ENCODE data around the gene TSPAN16. TPM values are rescaled to one million over a fixed set of nuclear protein-coding genes. Genes with fewer than 3 reads are reported as not detected.

TSPAN16 gene
- total RNA-seq, 1 donor from 2014 or later: not detected

DNA sequence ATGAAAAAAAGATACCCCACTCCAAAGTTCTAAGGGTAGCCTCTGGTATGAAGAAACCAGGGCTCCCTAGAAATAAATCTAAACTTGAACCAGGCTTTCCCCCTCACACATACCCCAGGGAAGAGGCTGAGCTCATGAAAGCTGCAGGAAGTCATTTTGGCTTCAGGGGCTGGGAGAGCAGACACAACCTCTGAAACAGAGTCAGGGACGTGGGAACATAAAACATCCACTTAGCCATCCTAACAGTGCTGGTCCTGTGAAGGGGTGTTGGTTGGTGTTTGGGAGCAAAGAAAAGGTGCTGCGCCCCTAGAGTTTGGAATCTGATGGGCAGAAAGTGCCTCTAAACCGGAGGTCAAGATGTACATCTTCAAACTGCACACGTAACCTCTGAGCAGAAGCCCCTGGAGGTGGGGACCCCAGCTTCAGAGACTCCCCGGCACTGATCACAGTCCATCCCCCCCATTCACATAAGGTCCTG is 27.7 kb downstream of the TSPAN16 start:
- H3K27ac Mint-ChIP-seq (ENCODE audit: unreplicated experiment): no peak overlapping the region
- TF ChIP-seq CTCF (IDR thresholded peaks at IDR 0.05; ENCODE audit: insufficient read depth, low read depth, low read length) (no peak), EZH2 (IDR thresholded peaks at IDR 0.05; ENCODE audit: insufficient read depth, low read length) (no peak)
- H3K27ac ChIP-seq (ENCODE audit: low read depth, low read length): no peak overlapping the region

DNA sequence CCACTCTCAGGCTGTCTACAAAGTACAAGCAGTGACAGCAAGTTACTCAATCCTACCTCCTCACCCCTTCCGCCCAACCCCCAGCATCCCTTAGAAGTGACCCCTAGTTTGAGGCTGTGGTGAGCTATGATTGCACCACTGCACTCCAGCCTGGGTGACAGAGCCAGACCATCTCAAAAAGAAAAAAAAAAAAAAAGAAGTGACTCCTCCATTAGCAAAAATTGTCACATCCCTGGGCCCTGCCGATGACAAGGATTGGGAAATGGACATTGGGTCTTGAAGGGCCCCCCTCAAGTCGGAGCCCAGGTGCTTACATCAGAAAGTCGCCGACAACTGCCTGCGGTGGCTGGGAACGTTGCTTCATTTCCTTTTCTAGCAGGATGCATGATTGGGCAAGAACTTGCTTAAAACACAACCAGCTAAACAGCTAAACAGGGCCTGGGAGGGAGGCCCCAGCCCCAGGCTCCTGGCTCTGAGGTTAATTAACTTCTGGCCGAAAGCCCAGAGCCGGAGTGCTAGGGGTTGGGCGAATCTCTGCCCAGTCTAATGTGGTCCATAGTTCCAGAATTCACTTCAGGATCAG is 28.2 kb downstream of the TSPAN16 start:
- no peak overlapping the region for H2AFZ ChIP-seq (ENCODE audit: low read depth, low read length)
- no peaks in the 10 kb centered on the region for H3K9me3 ChIP-seq (ENCODE audit: insufficient read depth, low read depth, low read length)
- H3K27ac ChIP-seq (ENCODE audit: low read depth, low read length): no peak overlapping the region
- TF ChIP-seq EZH2 (IDR thresholded peaks at IDR 0.05; ENCODE audit: insufficient read depth, low read length) (no peak), CTCF (IDR thresholded peaks at IDR 0.05; ENCODE audit: insufficient read depth, low read depth, low read length) (no peak)
- H3K27me3 Mint-ChIP-seq (ENCODE audit: low read depth, unreplicated experiment): peaks cover 1% of the 10 kb centered on the region
- DNase-seq (ENCODE audit: low read depth) (peak; percentile 85), FAIRE-seq (no peak)
- H3K9ac ChIP-seq (ENCODE audit: low read length): no peak overlapping the region
- no peak overlapping the region for H3K4me3 Mint-ChIP-seq (ENCODE audit: unreplicated experiment)
- H3K36me3 Mint-ChIP-seq (ENCODE audit: low read depth, unreplicated experiment): no peaks in the 10 kb centered on the region
- H3K36me3 ChIP-seq (ENCODE audit: insufficient read depth, low read length): no peaks in the 10 kb centered on the region
- H4K20me1 ChIP-seq (ENCODE audit: insufficient read depth, low read length): no peaks in the 10 kb centered on the region
- no peaks in the 10 kb centered on the region for H3K9me3 Mint-ChIP-seq (ENCODE audit: unreplicated experiment)
- H3K79me2 ChIP-seq (ENCODE audit: insufficient read depth, low read length): no peaks in the 10 kb centered on the region
- H3K4me1 ChIP-seq (ENCODE audit: insufficient read depth, low read length): peaks cover 11% of the 10 kb centered on the region
- H3K27me3 ChIP-seq (ENCODE audit: insufficient read depth, low read length): no peaks in the 10 kb centered on the region
- H3K4me1 Mint-ChIP-seq (ENCODE audit: low read depth, unreplicated experiment): peaks cover 2% of the 10 kb centered on the region
- peak overlapping the region; percentile 71 for H3K4me2 ChIP-seq (ENCODE audit: low read length)
- H3K4me3 ChIP-seq (ENCODE audit: insufficient read depth, low read depth, low read length): no peak overlapping the region
- H3K27ac Mint-ChIP-seq (ENCODE audit: unreplicated experiment): no peak overlapping the region

More for the DNA sequence above, 27.7 kb downstream of the TSPAN16 start:
- Histone ChIP-seq H3K4me2 (ENCODE audit: low read length) (peak overlapping the region; percentile 71), H3K4me1 (ENCODE audit: insufficient read depth, low read length) (peaks cover 11% of the 10 kb centered on the region), H3K9ac (ENCODE audit: low read length) (no peak overlapping the region), H4K20me1 (ENCODE audit: insufficient read depth, low read length) (no peaks in the 10 kb centered on the region), H3K36me3 (ENCODE audit: insufficient read depth, low read length) (no peaks in the 10 kb centered on the region), H2AFZ (ENCODE audit: low read depth, low read length) (no peak overlapping the region), H3K9me3 (ENCODE audit: insufficient read depth, low read depth, low read length) (no peaks in the 10 kb centered on the region), H3K79me2 (ENCODE audit: insufficient read depth, low read length) (no peaks in the 10 kb centered on the region), H3K4me3 (ENCODE audit: insufficient read depth, low read depth, low read length) (no peak overlapping the region), H3K27me3 (ENCODE audit: insufficient read depth, low read length) (no peaks in the 10 kb centered on the region)
- H3K36me3 Mint-ChIP-seq (ENCODE audit: low read depth, unreplicated experiment): no peaks in the 10 kb centered on the region
- DNase-seq (ENCODE audit: low read depth) (no peak), FAIRE-seq (no peak)
- peaks cover 2% of the 10 kb centered on the region for H3K4me1 Mint-ChIP-seq (ENCODE audit: low read depth, unreplicated experiment)
- peaks cover 1% of the 10 kb centered on the region for H3K27me3 Mint-ChIP-seq (ENCODE audit: low read depth, unreplicated experiment)
- no peak overlapping the region for H3K4me3 Mint-ChIP-seq (ENCODE audit: unreplicated experiment)
- H3K9me3 Mint-ChIP-seq (ENCODE audit: unreplicated experiment): no peaks in the 10 kb centered on the region

DNA sequence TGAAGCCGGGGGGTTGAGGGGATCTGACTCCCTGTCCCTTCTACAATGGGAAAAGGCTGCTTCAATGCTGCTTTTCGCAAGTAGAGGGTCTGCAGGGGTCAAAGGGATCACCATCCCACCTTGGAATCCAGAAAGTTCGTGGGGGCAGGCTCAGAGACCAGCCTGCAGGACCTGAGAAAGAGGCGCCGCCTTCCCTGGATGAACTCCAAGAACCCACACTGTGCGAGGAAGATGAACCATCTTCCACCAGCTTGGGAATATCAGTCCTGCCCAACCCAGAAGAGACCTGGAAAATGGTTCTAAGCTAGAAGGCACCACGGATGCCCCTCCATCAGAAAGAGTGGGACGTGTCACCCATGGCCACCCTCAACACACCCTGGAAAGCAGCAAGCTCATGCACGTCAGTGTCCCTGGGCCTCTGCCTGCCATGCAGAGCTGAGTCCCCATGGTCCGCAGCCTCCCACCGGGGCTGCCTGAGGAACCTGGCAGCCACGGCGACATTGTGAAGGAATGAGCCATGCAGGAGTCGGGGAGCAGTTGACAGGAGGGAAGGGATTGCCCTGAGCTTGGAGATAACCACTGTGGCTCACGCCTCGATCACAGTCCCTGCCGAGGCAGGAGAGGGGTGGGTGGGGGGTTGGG is 28.9 kb downstream of the TSPAN16 start:
- no peak for FAIRE-seq
- H3K27me3 ChIP-seq (ENCODE audit: insufficient read depth, low read length): no peaks in the 10 kb centered on the region
- no peak overlapping the region for H2AFZ ChIP-seq (ENCODE audit: low read depth, low read length)

More for the DNA sequence above, 28.9 kb downstream of the TSPAN16 start:
- Mint-ChIP-seq H3K4me1 (ENCODE audit: low read depth, unreplicated experiment) (peaks cover 2% of the 10 kb centered on the region), H3K27ac (ENCODE audit: unreplicated experiment) (no peak overlapping the region), H3K36me3 (ENCODE audit: low read depth, unreplicated experiment) (no peaks in the 10 kb centered on the region), H3K27me3 (ENCODE audit: low read depth, unreplicated experiment) (peaks cover 1% of the 10 kb centered on the region), H3K9me3 (ENCODE audit: unreplicated experiment) (no peaks in the 10 kb centered on the region), H3K4me3 (ENCODE audit: unreplicated experiment) (no peak overlapping the region)
- Histone ChIP-seq H3K4me3 (ENCODE audit: insufficient read depth, low read depth, low read length) (no peak overlapping the region), H3K9me3 (ENCODE audit: insufficient read depth, low read depth, low read length) (no peaks in the 10 kb centered on the region), H3K36me3 (ENCODE audit: insufficient read depth, low read length) (no peaks in the 10 kb centered on the region), H3K4me1 (ENCODE audit: insufficient read depth, low read length) (peaks cover 11% of the 10 kb centered on the region), H3K79me2 (ENCODE audit: insufficient read depth, low read length) (no peaks in the 10 kb centered on the region), H3K27ac (ENCODE audit: low read depth, low read length) (no peak overlapping the region), H3K9ac (ENCODE audit: low read length) (no peak overlapping the region), H4K20me1 (ENCODE audit: insufficient read depth, low read length) (no peaks in the 10 kb centered on the region), H3K4me2 (ENCODE audit: low read length) (peak overlapping the region; percentile 71)
- TF ChIP-seq EZH2 (IDR thresholded peaks at IDR 0.05; ENCODE audit: insufficient read depth, low read length) (no peak), CTCF (IDR thresholded peaks at IDR 0.05; ENCODE audit: insufficient read depth, low read depth, low read length) (no peak)
- DNase-seq (ENCODE audit: low read depth): no peak
